ENCODE data around the gene MIEF1. TPM values are rescaled to one million over a fixed set of nuclear protein-coding genes. Genes with fewer than 3 reads are reported as not detected.

MIEF1 gene
- total RNA-seq, 2 donors from 2014 or later = 24.0 to 38.6 TPM

DNA sequence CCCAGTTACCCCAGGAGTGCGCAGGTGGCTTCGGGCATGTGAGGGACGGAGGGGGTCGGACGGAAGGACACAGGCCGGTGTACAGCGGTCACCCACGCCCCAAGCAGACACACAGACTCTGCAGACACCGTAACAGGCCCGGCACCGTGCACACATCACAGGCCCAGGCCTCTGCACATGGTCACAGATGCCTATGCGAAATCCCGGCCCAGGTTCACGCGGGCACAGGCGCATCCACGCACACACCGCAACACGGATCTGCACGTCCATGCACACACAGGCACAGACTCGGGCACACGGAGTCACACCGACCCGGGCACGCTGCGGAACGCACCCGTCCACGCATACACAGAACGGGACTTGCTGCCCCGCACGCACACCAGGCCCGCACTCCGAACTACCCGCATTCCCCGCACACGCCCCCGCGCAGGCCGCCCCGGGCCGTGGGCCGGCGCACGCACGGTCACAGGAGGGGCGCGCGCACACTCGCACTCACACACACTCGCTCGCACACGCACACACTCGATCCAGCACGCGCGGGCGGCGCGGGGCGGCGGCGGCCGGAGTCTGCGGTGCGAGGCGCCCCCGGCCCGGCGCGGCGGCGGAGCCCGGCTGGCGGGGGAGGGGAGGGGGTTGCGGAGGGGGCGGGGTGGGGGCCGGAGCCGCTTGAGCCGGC is 45.4 kb upstream of the MIEF1 start, which contains the start of gene MGAT3:
MGAT3 (plus strand) TSS at position 491 of the 676 bp plus-strand sequence. CDS start 30,336 bp downstream, outside the sequence.
- Histone ChIP-seq H3K36me3 (no peaks in the 10 kb centered on the region), H3K27ac (no peak within 1 kb of the TSS), H3K9me3 (no peaks in the 10 kb centered on the region), H3K4me3 (peak within 1 kb of the TSS; percentile 24 to 38), H3K27me3 (replicated peaks; ENCODE audit: insufficient read depth) (peaks cover 2% of the 10 kb centered on the region), H3K4me1 (replicated peaks) (no peaks in the 10 kb centered on the region)
- 31% methylated on average over 34 of the region's 80 CpGs for WGBS
- TF ChIP-seq POLR2AphosphoS5 (IDR thresholded peaks at IDR 0.05) (no peak), POLR2A (IDR thresholded peaks at IDR 0.05) (no peak)
- TF ChIP-seq, protein P1, sequence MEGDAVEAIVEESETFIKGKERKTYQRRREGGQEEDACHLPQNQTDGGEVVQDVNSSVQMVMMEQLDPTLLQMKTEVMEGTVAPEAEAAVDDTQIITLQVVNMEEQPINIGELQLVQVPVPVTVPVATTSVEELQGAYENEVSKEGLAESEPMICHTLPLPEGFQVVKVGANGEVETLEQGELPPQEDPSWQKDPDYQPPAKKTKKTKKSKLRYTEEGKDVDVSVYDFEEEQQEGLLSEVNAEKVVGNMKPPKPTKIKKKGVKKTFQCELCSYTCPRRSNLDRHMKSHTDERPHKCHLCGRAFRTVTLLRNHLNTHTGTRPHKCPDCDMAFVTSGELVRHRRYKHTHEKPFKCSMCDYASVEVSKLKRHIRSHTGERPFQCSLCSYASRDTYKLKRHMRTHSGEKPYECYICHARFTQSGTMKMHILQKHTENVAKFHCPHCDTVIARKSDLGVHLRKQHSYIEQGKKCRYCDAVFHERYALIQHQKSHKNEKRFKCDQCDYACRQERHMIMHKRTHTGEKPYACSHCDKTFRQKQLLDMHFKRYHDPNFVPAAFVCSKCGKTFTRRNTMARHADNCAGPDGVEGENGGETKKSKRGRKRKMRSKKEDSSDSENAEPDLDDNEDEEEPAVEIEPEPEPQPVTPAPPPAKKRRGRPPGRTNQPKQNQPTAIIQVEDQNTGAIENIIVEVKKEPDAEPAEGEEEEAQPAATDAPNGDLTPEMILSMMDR (IDR thresholded peaks at IDR 0.05) = no peak
- intact Hi-C loops (cut with DNase I) = no loop called here
- DNase-seq (ENCODE audit: low spot score) = no peak

DNA sequence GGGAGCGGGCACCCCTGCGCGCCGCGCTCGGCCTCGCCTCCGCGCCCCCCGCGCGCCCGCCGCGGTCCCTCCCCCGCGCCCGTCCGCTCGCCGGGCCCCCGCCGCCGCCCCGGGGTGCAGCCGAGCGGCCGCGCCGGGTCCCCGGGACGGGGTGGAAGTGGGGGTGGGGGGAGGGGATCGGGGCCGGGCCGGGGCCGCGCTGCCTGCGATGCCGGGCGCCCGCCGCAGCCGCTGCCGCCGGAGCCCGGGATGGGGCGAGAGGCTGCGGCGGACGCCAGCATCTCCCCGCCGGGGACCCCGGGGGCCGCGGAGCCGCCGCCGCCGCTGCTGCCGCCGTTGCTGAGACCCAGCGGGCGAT is 44.9 kb upstream of the MIEF1 start:
- WGBS = 0% methylated on average over 1 of the region's 63 CpGs
- no peaks in the 10 kb centered on the region for H3K9me3 ChIP-seq
- H3K27me3 ChIP-seq (replicated peaks; ENCODE audit: insufficient read depth) = peaks cover 2% of the 10 kb centered on the region
- DNase-seq (ENCODE audit: low spot score) = no peak
- peak overlapping the region; percentile 24 to 38 for H3K4me3 ChIP-seq
- no peak for TF ChIP-seq POLR2AphosphoS5 (IDR thresholded peaks at IDR 0.05)
- TF ChIP-seq POLR2A (IDR thresholded peaks at IDR 0.05) = no peak
- TF ChIP-seq, protein P1 (IDR thresholded peaks at IDR 0.05) = no peak
- H3K36me3 ChIP-seq = no peaks in the 10 kb centered on the region
- H3K4me1 ChIP-seq (replicated peaks) = no peaks in the 10 kb centered on the region
- H3K27ac ChIP-seq = no peak overlapping the region
- intact Hi-C loops (cut with DNase I) = no loop called here

DNA sequence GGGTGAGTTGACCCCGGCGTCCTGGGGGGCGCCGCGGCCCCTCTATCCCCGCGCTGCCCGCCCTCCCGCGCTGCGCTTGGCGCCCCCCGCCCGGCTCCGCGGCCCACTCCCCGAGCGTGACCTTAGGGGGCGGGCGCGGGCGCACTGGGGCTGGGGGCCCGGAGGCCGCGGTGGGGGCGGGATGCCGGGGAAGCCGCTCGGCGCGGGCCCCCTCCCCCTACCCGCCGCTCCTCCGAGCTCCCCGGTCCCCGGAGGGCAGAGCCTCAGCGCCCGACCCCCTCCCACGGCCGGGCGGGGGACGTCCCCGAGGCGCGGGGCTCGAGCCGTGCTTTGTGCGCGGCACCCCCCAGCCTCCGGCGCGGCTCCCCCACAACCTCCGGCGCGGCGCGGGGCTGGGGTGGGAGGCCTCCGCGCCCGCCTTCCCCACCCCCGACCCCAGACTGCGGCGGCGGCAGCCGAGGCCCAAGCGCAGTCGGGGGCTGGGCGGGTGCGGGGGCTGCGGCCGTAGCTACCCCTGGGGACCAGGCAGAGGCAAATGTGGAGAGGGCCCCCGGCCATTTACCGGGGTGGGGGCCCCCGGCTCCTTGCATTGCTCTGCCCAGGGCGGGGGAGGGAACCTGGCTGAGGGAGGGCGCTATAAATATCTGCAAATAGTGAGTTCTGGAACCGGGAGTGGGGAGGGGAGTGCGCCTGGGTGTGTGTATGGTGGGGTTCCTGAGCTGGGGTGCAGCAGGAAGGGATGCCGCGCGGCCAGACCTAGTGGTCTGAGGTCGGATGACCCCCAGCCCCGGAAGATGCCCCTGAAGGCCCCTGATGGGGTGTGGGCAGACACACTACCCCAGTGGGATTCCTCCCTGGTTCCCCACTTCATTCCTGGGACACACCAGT is 44.3 kb upstream of the MIEF1 start:
- DNase-seq (ENCODE audit: low spot score) = no peak
- TF ChIP-seq, protein P1 (IDR thresholded peaks at IDR 0.05) = no peak
- TF ChIP-seq POLR2A (IDR thresholded peaks at IDR 0.05) = no peak
- no peak for TF ChIP-seq POLR2AphosphoS5 (IDR thresholded peaks at IDR 0.05)
- Histone ChIP-seq H3K27ac (no peak overlapping the region), H3K9me3 (no peaks in the 10 kb centered on the region), H3K36me3 (no peaks in the 10 kb centered on the region), H3K4me3 (peak overlapping the region; percentile 24 to 38), H3K27me3 (replicated peaks; ENCODE audit: insufficient read depth) (peaks cover 2% of the 10 kb centered on the region), H3K4me1 (replicated peaks) (no peaks in the 10 kb centered on the region)
- intact Hi-C loops (cut with DNase I) = no loop called here
- WGBS = 5% methylated on average over 32 of the region's 83 CpGs

DNA sequence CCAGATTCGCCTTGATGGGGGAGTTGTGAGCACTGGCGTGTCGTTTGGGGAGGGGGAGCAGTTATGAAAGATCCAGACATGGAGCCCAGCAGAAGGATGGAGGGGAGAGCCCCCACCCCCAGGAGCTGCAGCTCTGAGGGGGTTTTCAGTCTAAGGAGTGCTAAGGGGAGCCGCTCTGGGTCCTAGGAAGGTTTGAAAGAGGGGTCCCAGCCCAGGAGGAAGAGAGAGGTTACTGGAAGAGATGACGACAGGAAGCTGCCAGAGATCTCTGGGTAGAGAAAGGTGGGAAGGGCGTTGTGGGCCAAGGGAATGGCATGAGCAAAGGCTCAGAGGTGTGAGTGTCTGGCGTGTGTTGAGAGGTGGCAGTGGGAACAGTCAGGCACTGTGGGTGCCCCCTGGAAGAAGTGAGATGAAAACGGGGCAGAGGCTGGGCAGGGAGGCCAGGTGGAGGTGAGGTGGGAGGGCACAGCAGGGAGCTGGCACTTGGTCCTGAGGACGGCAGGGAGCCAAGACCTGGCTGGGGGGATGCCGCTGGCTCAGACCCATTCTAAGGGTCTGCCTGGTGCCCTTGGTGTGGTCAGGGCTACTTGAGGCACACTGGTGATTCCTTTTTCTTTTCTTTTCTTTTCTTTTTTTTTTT is 43.5 kb upstream of the MIEF1 start:
- intact Hi-C loops (cut with DNase I) = no loop called here
- no peak for DNase-seq (ENCODE audit: low spot score)
- Histone ChIP-seq H3K36me3 (no peaks in the 10 kb centered on the region), H3K27ac (no peak overlapping the region), H3K9me3 (no peaks in the 10 kb centered on the region), H3K27me3 (replicated peaks; ENCODE audit: insufficient read depth) (peaks cover 2% of the 10 kb centered on the region), H3K4me1 (replicated peaks) (no peaks in the 10 kb centered on the region), H3K4me3 (no peak overlapping the region)
- WGBS = 65% methylated on average over 10 of the region's 10 CpGs
- TF ChIP-seq, protein P1 (IDR thresholded peaks at IDR 0.05) = no peak
- no peak for TF ChIP-seq POLR2AphosphoS5 (IDR thresholded peaks at IDR 0.05)
- TF ChIP-seq POLR2A (IDR thresholded peaks at IDR 0.05) = no peak

All from prostate gland (tissue), 2 donors.